GM19397 (cell line): ENCODE measurements around the gene RNF150.
"Not testable (repeated sequence)": the region's sequence is repeated elsewhere in the genome, so short reads cannot be mapped to it uniquely, and the experiment has no call there.

ENCODE experiments used
- ATAC-seq: cut with Tn5 transposase; IDR thresholded peaks from one replicate; pipeline ENCODE4 v1.9.1; 2021; ENCODE audit warnings: mild to moderate bottlenecking, moderate library complexity; ENCODE audit not compliant: unreplicated experiment

RNF150 gene

DNA sequence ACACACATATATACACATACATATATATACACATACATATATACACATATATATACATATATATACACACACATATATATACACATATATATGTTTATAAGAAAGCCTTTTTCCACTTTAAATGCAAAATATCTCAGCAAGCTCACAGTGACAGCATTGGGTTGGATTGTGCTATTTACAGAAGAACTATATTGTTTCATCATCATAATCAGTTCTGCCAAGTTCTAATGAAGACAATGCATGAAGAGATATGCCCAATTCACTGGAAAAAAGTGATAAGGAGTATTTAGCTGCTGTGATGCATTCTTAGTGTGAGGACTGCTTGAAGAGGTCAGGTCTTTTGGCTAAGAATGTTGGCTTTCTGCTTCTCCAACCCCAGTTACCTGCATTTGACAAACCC is 54.4 kb downstream of the RNF150 start:
- ATAC-seq: no peak

DNA sequence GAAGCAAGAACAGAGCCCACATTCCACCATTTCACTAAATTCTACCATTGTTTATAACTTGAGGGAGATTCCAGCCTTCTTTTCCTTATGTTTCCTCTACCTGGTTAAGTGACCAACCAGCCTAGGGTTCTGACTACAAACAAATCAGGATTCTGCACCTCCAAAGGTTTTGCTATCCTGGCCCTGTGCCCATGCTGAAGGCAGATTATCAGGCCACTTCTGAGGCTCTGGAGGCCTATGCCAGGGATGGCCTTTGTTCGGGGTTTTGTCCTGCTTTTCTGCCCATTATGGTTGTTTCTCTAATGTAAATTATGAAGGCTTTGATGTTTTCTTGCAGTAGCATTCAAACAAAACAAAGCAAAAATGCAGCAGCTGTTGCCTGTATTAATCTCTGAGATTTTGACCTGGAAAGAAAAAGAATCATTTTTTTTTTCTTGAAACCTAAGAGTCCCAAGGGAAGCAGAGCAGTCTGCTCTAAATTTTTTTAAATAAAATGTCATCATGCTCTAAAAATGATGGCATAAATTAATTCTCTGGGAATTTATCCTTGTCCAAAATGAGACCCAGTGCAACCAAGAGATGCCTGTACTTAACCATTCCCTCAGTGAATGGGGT is 55.6 kb downstream of the RNF150 start:
- no peak for ATAC-seq

DNA sequence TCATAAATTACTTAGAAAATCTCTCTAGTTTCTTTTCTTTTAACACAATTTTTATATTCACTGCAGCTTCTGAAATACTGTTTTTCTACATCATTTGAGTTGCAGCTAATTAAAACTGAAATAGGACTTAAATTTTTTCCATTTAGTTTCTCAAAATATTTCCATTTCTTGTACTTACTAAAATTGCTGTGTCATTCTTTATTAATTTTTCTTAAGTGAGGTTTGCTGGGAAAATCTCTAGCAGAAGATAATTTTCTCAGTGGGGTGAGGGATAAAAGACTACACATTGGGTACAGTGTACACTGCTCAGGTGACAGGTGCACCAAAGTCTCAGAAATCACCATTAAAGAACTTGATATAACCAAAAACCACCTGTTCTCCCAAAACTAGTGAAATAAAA is 57.7 kb downstream of the RNF150 start:
- no peak for ATAC-seq

DNA sequence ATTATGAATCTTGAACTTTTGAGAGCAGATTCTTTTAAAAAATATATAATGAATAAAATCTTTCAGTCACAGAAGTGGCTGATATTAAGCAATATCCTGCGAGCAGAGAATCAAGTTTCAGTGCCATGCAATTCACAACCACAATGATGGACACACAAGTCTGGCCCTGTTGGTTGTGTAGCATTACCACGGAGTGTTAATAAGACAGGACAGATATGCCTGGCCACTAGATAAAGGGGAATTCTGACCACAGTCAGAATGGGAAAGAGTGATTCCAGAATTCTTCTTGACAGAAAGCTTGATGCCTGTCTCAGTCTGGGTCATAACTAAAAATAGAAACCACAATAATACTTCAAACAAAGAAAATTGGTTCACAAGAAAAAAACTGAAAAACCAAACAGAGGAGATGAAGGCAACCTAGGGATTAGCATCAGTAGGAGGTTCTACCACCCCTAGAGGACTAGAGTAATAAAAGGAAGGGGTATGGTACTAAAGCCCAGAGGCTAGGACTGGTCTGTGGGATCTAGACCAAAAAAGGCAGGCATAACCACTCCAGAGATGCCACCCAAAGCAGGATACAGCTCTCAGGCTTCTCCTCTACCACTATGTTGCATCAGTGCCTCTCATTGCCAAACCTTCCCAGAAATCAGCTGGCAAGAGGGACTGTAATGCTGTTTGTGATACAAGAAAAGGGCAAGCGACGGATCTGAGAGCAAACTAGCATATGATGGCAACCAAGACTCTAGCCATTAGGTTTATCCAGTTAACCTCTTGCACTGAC is 59.0 kb downstream of the RNF150 start:
- ATAC-seq: no peak

DNA sequence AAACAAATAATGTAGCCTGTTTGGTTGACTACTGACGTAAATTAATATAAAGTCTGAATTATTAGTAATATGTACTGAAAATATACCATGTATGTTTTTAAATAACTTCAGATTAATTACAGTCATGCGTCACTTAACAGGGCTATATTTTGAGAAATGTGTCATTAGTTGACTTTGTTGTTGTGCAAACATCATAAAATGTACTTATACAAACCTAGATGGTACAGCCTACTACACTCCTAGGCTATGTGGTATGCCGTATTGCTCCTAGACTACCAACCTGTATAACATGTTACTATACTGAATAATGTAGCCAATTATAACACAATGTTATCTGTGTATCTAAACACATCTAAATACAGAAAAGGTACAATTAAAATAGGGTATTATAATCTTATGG is 66.6 kb downstream of the RNF150 start:
- no peak for ATAC-seq

DNA sequence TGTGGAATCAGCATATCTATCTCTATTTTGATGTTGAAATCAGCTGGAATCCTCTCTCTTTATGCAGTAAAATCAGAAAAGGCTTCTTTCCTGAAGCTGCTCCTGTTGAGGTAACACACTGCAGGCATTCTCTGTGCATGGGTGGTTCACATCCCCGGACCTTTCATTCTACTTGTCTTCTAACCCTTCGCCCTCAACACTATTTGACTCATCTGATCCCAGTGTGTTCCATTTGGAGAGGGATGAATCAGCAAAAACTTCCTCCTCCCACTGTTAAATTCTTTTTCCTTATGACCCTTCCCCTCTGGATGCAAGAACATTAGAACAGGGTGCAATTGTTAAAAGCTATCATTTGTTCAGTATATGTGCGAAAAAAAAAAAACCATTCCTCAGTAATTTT is 67.4 kb downstream of the RNF150 start:
- ATAC-seq: no peak

DNA sequence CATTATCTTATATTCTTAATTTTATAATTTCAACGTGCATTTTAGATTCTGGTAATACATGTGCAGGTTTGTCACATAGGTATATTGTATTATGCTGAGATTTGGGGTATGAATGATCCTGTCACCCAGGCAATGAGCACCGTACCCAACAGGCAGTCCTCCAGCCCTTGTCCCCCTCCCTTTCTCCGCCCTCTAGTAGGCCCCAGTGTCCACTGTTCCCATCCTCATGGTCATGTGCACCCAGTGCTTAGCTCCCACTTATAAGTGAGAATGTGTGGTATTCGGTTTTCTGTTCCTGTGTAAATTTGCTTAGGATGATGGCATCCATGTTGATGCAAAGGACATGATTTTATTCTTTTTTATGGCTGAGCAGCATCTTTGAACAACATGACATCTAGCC is 70.6 kb downstream of the RNF150 start:
- no peak for ATAC-seq

DNA sequence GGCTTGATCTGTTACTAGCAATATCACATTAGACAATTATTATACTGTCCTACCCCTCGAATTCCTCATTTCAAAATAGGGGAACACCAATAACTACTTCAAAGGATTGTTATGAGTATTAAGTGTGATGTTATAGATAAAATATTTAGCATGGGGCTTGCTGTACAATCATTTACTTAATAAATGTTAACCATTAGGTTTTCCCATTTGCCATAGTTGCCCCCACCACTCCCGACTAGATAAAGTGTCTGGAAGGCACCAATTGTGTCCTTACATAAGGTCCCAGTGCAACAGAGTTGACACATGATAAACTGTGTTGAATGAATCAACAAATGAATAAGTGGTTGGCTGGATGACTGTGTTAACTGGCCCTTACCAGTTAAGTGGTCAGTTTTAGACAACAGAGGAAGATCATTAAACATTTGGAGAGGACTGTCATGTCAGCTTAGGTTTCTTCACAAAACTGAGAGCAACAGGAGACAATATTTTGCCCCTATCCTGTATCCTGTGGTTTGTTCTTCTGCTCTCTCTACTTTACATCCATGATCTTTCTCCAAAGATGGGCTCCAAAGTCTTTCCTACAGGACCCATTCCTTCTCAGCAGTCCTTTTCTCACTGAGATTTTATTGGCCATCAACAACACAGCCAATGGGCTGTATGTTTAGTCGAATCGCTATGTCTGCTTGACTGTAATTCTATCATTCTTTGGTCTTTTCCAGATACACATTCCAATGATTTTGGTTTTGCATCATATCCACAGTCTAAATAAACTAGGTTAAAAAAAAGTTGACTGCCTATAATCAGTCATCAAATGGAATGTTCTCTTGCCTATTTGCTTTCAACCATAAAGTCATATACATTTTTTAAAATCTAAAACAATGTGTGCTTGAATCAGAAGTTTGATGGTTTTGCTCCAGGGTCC is 74.4 kb downstream of the RNF150 start:
- ATAC-seq: no peak

DNA sequence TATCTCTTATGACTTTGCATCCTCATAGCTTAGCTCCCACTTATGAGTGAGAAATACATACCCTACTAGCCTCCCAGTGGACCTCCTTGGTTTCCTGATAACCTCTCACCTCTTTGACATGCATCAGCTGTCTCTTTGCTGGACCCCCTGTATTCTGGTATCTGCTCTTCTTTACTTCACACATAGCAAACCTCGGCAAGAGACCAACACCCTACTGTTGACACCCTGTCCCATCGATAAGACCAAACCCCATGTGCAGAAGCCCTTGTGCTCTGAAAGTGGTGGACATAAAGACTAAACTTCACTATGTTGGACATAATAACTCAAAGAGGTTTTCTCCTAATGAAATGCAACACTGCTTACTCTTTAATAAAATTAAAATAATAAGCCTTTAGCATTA is 75.7 kb downstream of the RNF150 start:
- ATAC-seq: no peak

DNA sequence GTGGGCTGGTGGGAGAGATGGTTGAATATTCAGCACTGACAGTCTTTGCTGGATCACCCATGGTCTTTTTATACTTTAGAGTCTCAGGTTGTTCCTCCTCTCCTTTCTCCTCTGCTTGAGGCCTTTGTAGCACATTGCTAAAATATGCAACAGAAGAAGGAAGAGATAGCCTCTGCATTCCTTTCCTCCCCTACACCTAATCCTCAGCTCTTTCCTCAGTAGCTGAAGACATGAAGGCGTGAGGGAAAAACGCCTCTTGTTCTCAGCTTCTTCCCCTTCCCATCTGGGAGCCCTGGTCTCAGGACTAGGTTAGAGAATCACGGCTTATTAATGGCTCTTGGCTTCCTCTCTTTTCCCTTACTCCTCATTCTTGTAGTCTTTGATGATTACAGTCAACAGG is 76.8 kb downstream of the RNF150 start:
- ATAC-seq: no peak

DNA sequence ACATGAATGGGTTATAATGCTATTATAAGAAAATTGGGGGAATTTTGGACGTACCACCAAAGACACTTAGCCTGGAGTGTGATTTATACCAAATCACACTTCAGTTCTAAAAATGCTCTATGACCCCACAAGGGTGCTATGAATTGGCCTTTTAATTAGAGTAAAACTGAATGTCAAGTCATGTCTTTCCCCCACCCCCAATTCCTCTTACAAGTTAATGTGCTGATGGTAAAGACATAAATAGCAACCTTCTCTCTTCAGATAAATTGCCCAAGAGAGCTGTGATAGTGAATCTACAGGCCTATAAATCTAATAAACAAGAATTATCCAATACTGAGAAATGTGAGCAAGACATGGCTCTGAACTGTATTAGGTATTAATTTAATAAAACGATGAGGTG is 78.8 kb downstream of the RNF150 start:
- no peak for ATAC-seq

DNA sequence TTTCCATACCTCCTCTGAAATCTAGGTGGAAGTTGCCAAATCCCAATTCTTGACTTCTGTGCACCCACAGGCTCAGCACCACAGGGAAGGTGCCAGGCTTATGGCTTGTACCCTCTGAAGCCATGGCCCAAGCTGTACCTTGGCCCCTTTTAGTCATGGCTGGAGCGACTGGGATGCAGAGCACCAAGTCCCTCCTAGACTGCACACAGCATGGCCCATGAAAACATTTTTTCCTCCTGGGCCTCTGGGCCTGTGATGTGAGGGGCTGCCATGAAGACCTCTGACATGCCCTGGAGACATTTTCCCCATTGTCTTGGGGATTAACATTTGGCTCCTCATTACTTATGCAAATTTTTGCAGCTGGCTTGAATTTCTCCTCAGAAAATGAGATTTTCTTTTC is 82.3 kb downstream of the RNF150 start:
- not testable (repeated sequence) for ATAC-seq

DNA sequence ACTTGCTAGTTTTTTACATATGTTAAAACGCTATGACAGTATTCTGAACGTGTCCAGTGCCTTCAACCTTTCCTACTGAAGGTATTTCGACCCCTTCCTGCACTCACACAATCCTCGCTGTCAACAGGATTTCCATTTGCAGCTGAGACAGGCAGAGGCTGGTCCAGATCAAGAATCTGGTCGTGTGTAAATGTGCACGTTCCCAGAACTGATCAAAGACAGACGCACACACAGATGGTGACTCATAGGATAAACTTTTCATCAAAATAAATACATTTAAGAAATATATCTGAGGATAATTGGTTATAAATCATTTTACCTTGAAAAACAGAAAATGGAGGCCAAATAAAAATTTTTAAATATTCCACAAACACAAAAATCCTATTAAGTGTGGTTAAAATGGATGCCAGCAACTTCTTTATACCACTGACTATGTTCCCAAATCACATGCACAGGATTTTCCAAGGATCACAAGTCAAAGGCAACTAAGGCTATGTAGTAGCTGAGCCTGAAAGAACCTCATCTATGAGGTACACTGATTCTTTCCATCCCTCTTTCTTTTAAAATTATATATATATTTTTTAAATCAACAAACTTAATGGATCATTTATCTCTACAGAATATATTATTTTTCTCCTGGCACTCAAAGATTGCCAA is 85.9 kb downstream of the RNF150 start:
- no peak for ATAC-seq

DNA sequence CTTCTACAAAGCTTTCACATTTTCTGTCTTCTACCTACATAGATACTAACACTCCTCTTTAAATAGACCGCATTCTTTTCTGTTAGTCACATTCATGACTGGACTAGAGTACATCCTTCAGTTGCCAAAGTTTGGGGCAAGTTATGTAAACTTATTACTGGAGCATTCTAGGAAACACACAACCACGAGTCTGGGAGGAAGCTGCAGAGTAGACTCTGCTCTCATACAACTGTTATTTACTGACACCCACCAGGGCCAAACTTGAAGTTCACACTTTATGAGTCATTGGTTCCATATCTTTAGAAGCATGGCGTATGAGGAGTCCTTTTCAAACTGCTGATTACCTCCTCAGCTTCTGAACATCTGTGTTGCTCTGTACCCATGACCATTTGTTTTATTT is 87.0 kb downstream of the RNF150 start:
- no peak for ATAC-seq

DNA sequence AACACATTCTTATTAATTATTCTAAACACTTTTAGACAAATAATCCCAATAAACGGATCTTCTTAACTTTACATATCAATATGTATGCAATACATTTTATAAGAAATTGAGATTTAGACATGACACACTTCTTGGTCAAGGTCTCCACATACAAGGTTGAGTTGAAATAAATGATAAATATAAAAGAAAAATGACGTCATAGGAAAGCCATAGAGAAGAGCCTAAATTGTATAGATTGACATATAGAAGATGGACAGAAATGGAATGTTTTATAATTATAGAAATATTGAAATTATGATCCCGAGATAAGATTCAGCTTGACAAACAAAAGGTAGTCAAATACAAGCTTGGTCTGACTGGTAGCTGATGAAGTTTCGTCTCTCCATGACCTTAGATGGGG is 87.4 kb downstream of the RNF150 start:
- ATAC-seq: no peak

DNA sequence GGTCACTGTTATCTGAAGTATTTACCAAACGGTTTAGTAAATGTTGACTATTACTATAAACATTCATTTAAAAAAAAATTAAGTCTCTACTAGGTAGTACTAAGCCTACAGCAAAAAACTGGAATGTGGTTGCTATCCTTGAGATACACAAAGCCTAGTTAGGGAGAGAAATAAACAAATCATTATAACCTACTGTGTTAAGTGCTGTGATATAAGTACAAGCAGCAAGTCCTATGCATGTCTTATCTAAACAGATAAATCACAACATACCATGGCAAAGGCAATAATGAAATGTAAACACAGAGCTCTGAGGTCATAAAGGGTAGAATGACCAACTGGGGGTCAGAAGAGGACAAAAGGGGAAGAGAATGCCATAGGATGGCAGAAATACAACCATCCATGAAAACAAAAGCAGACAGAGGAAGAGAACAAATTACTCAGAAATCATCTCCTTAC is 92.2 kb downstream of the RNF150 start:
- no peak for ATAC-seq

DNA sequence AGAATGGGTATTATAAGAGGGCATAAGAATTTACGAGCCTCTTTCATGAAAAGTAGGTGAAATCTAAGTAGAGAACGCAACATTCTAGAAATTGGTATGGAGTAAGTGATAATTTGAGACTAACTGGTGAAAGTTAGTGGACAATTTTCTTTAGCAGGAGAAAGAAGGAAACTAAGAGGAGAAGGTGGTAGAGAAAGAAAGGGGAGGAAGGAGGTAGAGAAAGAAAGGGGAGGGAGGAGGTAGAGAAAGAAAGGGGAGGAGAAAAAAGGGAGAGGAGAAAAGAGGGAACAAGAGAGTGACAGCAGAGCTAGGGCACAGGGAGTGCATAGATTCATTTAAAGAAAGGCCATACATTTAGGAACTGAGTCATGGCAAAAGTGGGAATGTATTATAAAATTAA is 94.1 kb downstream of the RNF150 start:
- no peak for ATAC-seq

DNA sequence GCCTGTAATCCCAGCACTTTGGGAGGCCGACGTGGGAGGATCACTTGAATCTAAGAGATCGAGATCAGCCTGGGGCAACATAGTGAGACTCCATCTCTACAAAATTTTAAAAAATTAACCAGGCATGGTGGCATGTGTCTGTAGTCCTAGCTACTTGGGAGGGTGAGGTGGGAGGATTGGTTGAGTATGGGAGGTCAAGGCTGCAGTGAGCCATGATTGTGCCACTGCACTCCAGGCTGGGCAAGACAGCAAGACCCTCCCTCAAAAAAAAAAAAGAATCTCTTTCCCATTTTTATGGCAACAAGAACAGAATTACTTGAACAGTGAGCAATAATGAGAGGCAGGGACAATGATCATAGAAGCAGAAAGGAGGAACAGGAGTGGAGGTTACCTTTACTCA is 94.8 kb downstream of the RNF150 start:
- no peak for ATAC-seq

DNA sequence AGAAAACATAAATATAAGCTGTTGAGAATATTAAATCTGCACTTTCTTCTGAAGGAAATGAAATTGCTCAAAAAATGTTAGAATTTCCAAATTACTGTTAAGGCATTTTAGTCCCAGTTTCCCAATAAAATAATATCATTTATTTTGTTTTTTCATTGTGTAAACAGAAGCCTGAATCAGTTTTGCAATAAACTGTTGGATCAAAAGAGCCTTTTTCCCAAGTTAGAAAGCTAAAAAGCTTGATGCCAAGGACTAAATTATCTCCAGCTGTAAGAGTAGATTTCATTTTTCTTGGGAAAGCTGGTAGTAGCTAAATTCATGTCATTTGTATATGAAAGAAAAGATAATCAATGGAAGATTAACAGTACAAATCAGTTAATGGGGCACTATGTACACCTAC is 95.8 kb downstream of the RNF150 start:
- ATAC-seq: no peak

DNA sequence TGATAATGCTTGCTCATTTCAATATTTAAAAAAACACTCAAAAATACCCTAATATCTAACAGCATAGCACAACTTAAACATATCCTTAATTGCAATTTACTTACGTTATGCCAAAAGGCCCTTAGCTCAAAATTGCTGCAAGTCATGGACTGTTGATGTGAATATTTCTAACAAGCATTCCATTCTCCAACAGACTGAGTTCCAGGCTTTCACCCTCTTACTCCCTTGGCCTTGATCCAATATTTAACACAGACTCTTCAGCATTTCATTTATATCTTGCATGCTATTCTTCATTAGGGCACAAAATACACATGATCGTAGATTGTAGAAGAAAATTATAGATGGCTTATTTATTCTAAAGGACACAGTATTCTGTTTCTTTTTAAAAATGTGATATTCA is 96.5 kb downstream of the RNF150 start:
- ATAC-seq: no peak

DNA sequence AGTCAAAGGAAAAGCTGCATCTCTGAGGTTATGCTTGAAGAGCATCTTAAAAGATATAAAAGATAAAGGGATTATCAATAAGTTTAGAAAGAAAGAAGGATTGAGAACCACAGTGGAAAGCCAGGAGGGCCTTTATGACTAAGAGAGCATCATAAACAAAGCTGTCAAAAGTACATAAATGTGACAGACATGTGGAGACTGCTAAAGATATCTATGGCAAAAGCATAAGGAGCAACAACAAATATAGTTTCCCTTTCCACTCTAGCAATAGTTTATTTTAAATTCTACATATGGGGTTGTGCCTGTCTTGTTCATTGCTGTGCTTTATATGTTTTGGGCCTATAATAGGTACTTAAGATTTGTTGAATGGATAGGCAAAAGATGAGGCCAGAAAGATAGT is 97.3 kb downstream of the RNF150 start:
- ATAC-seq: no peak
